Natural killer cell (primary cell): ENCODE data around the gene C5AR1. TPM values are rescaled to one million over a fixed set of nuclear protein-coding genes. Genes with fewer than 3 reads are reported as not detected.
A peak's percentile ranks its signal among the peaks of the same experiment; 100 is the strongest.
"Not testable (repeated sequence)": the region's sequence is repeated elsewhere in the genome, so short reads cannot be mapped to it uniquely, and the experiment has no call there.

ENCODE experiments used
- ATAC-seq, 3 donors: fragments of 150-1000 bp in 2 of 3; fragments of 200-7000 bp in 1 of 3; cut with Tn5 transposase; 1 replicate in 1 of 3; 2 replicates in 2 of 3; pipeline ENCODE4 v1.10.0; 2021; ENCODE audit warnings: mild to moderate bottlenecking in 2 of 3, moderate library complexity in 2 of 3
- DNase-seq, 2 donors: peaks; one replicate each; pipeline versions ENCODE4 v3.0.0 to v3.0.0-alpha.2; 2013 to 2021; ENCODE audit warnings: mixed read lengths in 1 of 2
- H3K27ac ChIP-seq: one replicate; pipeline ENCODE4 v1.5.1; 2013; ENCODE audit warnings: mild to moderate bottlenecking, low read length
- H3K27me3 ChIP-seq: one replicate; pipeline ENCODE4 v1.6.1; 2013; ENCODE audit warnings: low read length; ENCODE audit not compliant: control insufficient read depth, insufficient read depth
- H3K36me3 ChIP-seq: one replicate; pipeline ENCODE4 v1.6.1; 2013; ENCODE audit warnings: low read length; ENCODE audit not compliant: control insufficient read depth, insufficient read depth
- H3K4me1 ChIP-seq: one replicate; pipeline ENCODE4 v1.6.1; 2013; ENCODE audit warnings: low read length; ENCODE audit not compliant: control insufficient read depth, insufficient read depth
- H3K4me3 ChIP-seq: one replicate; pipeline ENCODE4 v1.5.1; 2013; ENCODE audit warnings: low read length
- H3K9me3 ChIP-seq: one replicate; pipeline ENCODE4 v1.6.1; 2013; ENCODE audit warnings: low read length; ENCODE audit not compliant: control insufficient read depth, insufficient read depth
- H3K27ac Mint-ChIP-seq, 2 donors: one replicate each; pipeline ENCODE4 v1.8.0; 2022; ENCODE audit warnings: mild to moderate bottlenecking in 2 of 2, mixed read lengths in 2 of 2, moderate library complexity in 1 of 2
- H3K27me3 Mint-ChIP-seq, 2 donors: one replicate each; pipeline ENCODE4 v1.8.0; 2022; ENCODE audit warnings: low read depth in 2 of 2, mixed read lengths in 2 of 2
- H3K36me3 Mint-ChIP-seq: one replicate; pipeline ENCODE4 v1.8.0; 2022; ENCODE audit warnings: mixed read lengths
- H3K4me1 Mint-ChIP-seq, 2 donors: one replicate each; pipeline ENCODE4 v1.8.0; 2022; ENCODE audit warnings: mixed read lengths in 2 of 2
- H3K4me3 Mint-ChIP-seq: one replicate; pipeline ENCODE4 v1.8.0; 2022; ENCODE audit warnings: mild to moderate bottlenecking, moderate library complexity, mixed read lengths
- H3K9me3 Mint-ChIP-seq, 2 donors: one replicate each; pipeline ENCODE4 v1.8.0; 2022; ENCODE audit warnings: mixed read lengths in 2 of 2
- WGBS: methylation state at CpG from one replicate; pipeline ENCODE4 v1.1.7; 2013; ENCODE audit warnings: missing lambda C conversion rate; ENCODE audit not compliant: insufficient coverage; 5-methylcytosine and 5-hydroxymethylcytosine counted together
- intact Hi-C: fragments of 100-400 bp; cut with micrococcal nuclease; formaldehyde crosslinking; loops from one replicate; pipeline ENCODE4 v1.14.2; 2022
- total RNA-seq, 4 donors: library from RNA; stranded (reverse); fragments of 120-200 nt in 1 of 4; gene quantifications; one replicate each; pipeline versions ENCODE4 v1.2.3 to v1.2.4, GENCODE V29; 2013 to 2022
- TF ChIP-seq, protein P1 (sequence below): fragments of 200-600 bp; IDR thresholded peaks from one replicate; pipeline ENCODE4 v1.8.0; 2022; ENCODE audit warnings: antibody characterized with exemption

The C5AR1 gene
- total RNA-seq, 3 donors from 2014 or later (not counting 1 experiment from before 2014, with no cell fraction given) = 11.4 to 42.7 (median 28.7) TPM

DNA sequence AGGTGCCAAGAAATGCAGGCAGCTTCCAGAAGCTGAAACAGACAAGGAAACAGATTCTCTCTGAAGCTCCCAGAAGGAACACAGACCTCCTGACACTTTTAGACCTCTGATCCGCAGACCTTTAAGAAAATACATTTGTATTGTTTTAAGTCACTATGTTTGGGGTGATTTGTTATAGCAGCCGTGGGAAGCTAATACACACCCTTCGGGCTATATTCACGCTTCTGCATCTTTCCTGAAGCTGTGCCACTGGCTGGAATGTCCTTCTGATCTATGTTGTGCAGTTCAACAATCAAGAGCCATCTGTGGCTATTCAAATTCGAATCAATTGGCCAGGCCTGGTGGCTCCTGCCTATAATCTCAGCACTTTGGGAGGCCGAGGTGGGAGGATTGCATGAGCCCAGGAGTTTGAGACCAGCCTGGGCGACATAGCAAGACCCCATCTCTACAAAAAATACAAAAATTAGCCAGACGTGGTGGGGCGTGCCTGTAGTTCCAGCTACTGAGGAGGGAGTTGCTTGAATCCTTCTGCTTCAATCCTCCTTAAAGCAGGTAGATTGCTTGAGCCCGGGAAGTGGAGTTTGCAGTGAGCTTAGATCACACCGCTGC lies 33.6 kb downstream of the C5AR1 start:
- no peak overlapping the region for H3K4me3 ChIP-seq
- no peak for ATAC-seq
- H3K4me3 Mint-ChIP-seq = no peak overlapping the region
- H3K9me3 ChIP-seq = no peaks in the 10 kb centered on the region
- DNase-seq = no peak
- no peaks in the 10 kb centered on the region for H3K27me3 Mint-ChIP-seq
- H3K4me1 Mint-ChIP-seq = peaks cover under 1 to 1% of the 10 kb centered on the region in 2 donors
- TF ChIP-seq, protein P1, sequence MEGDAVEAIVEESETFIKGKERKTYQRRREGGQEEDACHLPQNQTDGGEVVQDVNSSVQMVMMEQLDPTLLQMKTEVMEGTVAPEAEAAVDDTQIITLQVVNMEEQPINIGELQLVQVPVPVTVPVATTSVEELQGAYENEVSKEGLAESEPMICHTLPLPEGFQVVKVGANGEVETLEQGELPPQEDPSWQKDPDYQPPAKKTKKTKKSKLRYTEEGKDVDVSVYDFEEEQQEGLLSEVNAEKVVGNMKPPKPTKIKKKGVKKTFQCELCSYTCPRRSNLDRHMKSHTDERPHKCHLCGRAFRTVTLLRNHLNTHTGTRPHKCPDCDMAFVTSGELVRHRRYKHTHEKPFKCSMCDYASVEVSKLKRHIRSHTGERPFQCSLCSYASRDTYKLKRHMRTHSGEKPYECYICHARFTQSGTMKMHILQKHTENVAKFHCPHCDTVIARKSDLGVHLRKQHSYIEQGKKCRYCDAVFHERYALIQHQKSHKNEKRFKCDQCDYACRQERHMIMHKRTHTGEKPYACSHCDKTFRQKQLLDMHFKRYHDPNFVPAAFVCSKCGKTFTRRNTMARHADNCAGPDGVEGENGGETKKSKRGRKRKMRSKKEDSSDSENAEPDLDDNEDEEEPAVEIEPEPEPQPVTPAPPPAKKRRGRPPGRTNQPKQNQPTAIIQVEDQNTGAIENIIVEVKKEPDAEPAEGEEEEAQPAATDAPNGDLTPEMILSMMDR = no peak
- H3K27ac Mint-ChIP-seq = no peak overlapping the region
- H3K9me3 Mint-ChIP-seq = no peaks in the 10 kb centered on the region
- 85% methylated on average over 11 of the region's 11 CpGs for WGBS
- no peak overlapping the region for H3K27ac ChIP-seq
- H3K4me1 ChIP-seq = no peaks in the 10 kb centered on the region
- no peaks in the 10 kb centered on the region for H3K36me3 ChIP-seq
- no peaks in the 10 kb centered on the region for H3K36me3 Mint-ChIP-seq
- H3K27me3 ChIP-seq = no peaks in the 10 kb centered on the region
- intact Hi-C loops = no loop called here

DNA sequence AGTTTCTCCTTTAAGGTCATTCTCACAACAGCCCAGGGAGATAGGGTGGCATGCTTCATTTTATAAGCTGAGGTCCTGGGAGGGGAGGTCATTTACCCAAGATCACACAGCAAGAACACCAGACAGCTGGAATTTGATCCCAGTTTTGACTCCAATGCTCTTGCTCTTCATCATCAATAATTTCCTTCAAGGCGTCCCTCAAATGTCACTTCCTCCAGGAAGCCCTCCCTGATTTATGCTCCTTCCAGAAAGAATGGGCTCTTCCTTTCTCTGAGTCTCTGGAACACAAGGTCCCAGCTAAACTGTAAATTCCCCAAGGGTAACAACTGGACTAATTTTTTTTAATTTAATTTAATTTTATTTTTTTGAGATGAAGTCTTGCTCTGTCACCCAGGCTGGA lies 34.8 kb downstream of the C5AR1 start:
- no peaks in the 10 kb centered on the region for H3K27me3 Mint-ChIP-seq
- Histone ChIP-seq H3K36me3 (no peaks in the 10 kb centered on the region), H3K27ac (no peak overlapping the region), H3K27me3 (no peaks in the 10 kb centered on the region), H3K4me1 (peaks cover 7% of the 10 kb centered on the region), H3K9me3 (no peaks in the 10 kb centered on the region), H3K4me3 (no peak overlapping the region)
- H3K27ac Mint-ChIP-seq = no peak overlapping the region
- H3K4me1 Mint-ChIP-seq = peaks cover 11 to 12% of the 10 kb centered on the region in 2 donors
- 90% methylated on average over 1 of the region's 1 CpG for WGBS
- H3K36me3 Mint-ChIP-seq = no peaks in the 10 kb centered on the region
- TF ChIP-seq, protein P1 = no peak
- H3K4me3 Mint-ChIP-seq = no peak overlapping the region
- no peak for ATAC-seq
- intact Hi-C loops = no loop called here
- DNase-seq = no peak
- no peaks in the 10 kb centered on the region for H3K9me3 Mint-ChIP-seq

DNA sequence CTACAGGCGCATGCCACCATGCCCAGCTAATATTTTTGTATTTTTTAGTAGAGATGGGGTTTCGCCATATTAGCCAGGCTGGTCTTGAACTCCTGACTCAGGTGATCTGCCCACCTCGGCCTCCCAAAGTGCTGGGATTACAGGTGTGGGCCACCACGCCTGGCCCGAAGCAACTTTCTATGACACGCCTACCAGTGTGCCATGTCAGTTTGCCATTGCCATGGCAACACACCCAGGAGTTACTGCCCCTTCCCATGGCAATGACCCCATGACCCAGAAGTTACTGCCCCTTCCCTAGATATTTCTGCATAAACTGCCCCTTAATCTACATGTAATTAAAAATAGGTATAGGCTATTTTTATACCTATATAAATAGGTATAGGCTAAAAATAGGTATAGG lies 36.4 kb downstream of the C5AR1 start:
- ATAC-seq, H3K27me3 Mint-ChIP-seq, H3K27ac Mint-ChIP-seq, H3K27ac ChIP-seq, H3K9me3 ChIP-seq, H3K27me3 ChIP-seq, H3K36me3 Mint-ChIP-seq, H3K4me3 Mint-ChIP-seq, H3K9me3 Mint-ChIP-seq, DNase-seq, H3K36me3 ChIP-seq, H3K4me3 ChIP-seq: not testable (repeated sequence)
- intact Hi-C loops = loop anchor here (5.0 kb wide), 1 partner anchor 36 kb away; no protein-coding TSS in a partner anchor
- H3K4me1 Mint-ChIP-seq = peaks cover 25 to 26% of the 10 kb centered on the region in 2 donors
- 96% methylated on average over 6 of the region's 6 CpGs for WGBS
- peaks cover 22% of the 10 kb centered on the region for H3K4me1 ChIP-seq

DNA sequence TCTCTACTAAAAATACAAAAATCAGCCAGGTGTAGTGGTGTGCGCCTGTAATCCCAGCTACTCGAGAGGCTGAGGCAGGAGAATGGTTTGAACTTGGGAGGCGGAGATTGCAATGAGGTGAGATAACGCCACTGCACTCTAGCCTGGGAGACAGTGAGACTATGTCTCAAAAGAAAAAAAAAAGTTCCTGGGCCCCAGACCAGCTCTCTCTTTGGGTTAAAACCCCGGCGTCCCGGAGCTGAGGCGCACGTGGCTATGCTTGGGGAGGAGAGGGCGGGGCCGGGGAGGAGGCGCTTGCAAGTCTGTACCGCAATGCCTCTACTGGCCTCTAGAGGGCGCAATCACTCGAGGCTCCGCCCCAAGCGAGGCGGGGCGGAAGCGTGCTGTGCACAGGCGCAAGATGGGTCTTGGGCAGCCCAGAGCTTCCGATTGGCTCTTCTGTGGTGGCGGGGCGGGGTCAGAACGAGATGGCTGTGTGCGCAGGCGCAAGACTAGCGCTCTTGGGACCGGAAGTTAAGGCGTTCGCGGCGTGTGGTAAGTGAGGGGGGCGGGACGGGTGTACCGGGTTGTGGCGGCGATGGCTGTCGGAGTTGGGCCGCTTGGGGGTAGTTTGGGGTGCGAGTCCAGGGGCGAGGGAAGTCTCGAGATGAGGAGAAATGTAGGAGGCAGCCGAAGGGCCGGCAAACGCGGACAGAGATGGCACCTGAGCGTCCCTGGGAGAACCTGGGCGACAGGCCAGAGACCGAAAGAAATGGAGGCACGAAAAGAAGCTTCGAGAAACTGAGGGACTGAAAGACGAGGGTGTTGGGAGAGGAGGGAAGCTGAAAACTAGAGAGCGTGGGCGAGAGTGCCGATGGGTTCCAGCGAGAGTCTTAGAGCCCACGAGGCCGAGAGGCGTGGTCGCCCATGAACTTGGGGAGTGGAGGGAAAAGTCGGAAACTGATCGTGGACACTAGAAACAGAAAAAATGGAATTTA lies 39.4 kb downstream of the C5AR1 start, which contains the start of gene DHX34:
TSS of gene DHX34 (plus strand) at position 497 of the 977 bp plus-strand sequence. CDS start 3,716 bp downstream, outside the sequence.
- ATAC-seq = peak; percentile 97 to 100 (median 98)
- H3K27ac ChIP-seq = peak within 1 kb of the TSS; percentile 70
- no peaks in the 10 kb centered on the region for H3K27me3 ChIP-seq
- Mint-ChIP-seq H3K27ac (peak within 1 kb of the TSS; percentile 78 to 91), H3K4me1 (peaks cover 25 to 35% of the 10 kb centered on the region in 2 donors), H3K27me3 (no peaks in the 10 kb centered on the region), H3K9me3 (no peaks in the 10 kb centered on the region), H3K36me3 (no peaks in the 10 kb centered on the region), H3K4me3 (peak within 1 kb of the TSS; percentile 92)
- DNase-seq = peak; percentile 99 to 100
- intact Hi-C loops = loop anchor here (1.0 to 5.0 kb wide), 2 partner anchors 33 to 135 kb away; partner anchors contain the start of gene KPTN
- peak within 1 kb of the TSS; percentile 88 for H3K4me3 ChIP-seq
- TF ChIP-seq, protein P1 = peak; percentile 92
- H3K36me3 ChIP-seq = peaks cover 12% of the 10 kb centered on the region
- peaks cover 22% of the 10 kb centered on the region for H3K4me1 ChIP-seq
- 4% methylated on average over 63 of the region's 63 CpGs for WGBS
- no peaks in the 10 kb centered on the region for H3K9me3 ChIP-seq
